Stimulated activated naive CD4-positive, alpha-beta T cell (primary cell): Measurements from ENCODE around the gene PNMA1.
A peak's percentile ranks its signal among the peaks of the same experiment; 100 is the strongest.
"Not testable (repeated sequence)": the region's sequence is repeated elsewhere in the genome, so short reads cannot be mapped to it uniquely, and the experiment has no call there.

Experiments
- DNase-seq, 6 experiments: peaks; one replicate each; lab custom pipeline; 2025; lab: John Stamatoyannopoulos, UW

Gene PNMA1

GRCh38 chr14:73715707-73716106, 1.5 kb upstream of the PNMA1 start:
- no peak for DNase-seq

GRCh38 chr14:73714656-73715081, 485 bp upstream of the PNMA1 start:
- DNase-seq = no peak

GRCh38 chr14:73713206-73713802, 880 bp downstream of the PNMA1 start:
- DNase-seq = peak in 2 of 6 experiments; percentile 20 to 37

- peak in 3 of 6 experiments; percentile 9 to 37 (median 20) for DNase-seq
Observed at GRCh38 chr14:73712540-73713180, 1.5 kb downstream of the PNMA1 start.

GRCh38 chr14:73712071-73712506, 2.1 kb downstream of the PNMA1 start:
- peak in 2 of 6 experiments; percentile 29 to 58 for DNase-seq

GRCh38 chr14:73710737-73711136, 3.4 kb downstream of the PNMA1 start:
- DNase-seq = no peak

- DNase-seq = no peak
Observed at GRCh38 chr14:73709904-73710469, 4.2 kb downstream of the PNMA1 start.

GRCh38 chr14:73708076-73708475, 6.1 kb downstream of the PNMA1 start:
- not testable (repeated sequence) for DNase-seq

GRCh38 chr14:73700325-73700724, 13.9 kb downstream of the PNMA1 start:
- no peak for DNase-seq

GRCh38 chr14:73696466-73697400, 17.5 kb downstream of the PNMA1 start:
- no peak for DNase-seq

GRCh38 chr14:73695997-73696396, 18.2 kb downstream of the PNMA1 start:
- DNase-seq = no peak

GRCh38 chr14:73695082-73695481, 19.1 kb downstream of the PNMA1 start:
- no peak for DNase-seq

GRCh38 chr14:73694083-73694482, 20.1 kb downstream of the PNMA1 start:
- DNase-seq = no peak

GRCh38 chr14:73686901-73687300, 27.3 kb downstream of the PNMA1 start:
- DNase-seq = no peak

GRCh38 chr14:73685328-73685727, 28.9 kb downstream of the PNMA1 start:
- no peak for DNase-seq

- DNase-seq = no peak
Observed at GRCh38 chr14:73684627-73685026, 29.6 kb downstream of the PNMA1 start.

- no peak for DNase-seq
Observed at GRCh38 chr14:73680821-73681220, 33.4 kb downstream of the PNMA1 start.

- DNase-seq = no peak
Observed at GRCh38 chr14:73678698-73679097, 35.5 kb downstream of the PNMA1 start.

- no peak for DNase-seq
Observed at GRCh38 chr14:73674986-73675385, 39.2 kb downstream of the PNMA1 start.

GRCh38 chr14:73667854-73668253, 46.3 kb downstream of the PNMA1 start:
- no peak for DNase-seq

GRCh38 chr14:73666583-73666982, 47.6 kb downstream of the PNMA1 start:
- no peak for DNase-seq

- DNase-seq = no peak
Observed at GRCh38 chr14:73665130-73665529, 49.1 kb downstream of the PNMA1 start.
